ENCODE results near the gene AGBL2.

AGBL2 gene

DNA sequence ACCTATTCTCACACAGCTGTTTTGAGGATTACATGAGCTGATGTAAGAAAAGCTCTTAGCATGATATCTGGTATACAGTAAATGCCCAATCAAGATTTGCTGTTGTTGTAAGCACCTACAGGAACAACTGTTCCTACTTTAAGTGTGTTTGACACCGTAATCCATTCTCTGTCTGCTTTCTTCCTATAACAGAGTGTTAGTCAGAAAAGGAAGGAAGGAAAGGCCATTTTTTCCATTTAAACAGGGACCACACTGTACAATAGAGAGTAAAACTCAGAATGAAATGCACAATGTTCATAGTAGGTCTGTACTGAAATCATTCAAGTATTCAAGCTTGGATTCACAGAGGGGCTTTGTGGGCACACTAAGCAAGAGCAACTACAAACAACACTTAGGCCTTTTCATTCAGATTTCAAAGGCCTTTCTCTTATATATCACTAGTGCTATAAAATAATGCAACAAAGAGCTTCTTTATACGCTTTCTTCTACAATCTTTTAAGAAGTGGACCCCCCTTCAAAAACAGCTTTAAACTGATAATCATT lies 94.3 kb downstream of the AGBL2 start:
- DNase-seq, result no peak

DNA sequence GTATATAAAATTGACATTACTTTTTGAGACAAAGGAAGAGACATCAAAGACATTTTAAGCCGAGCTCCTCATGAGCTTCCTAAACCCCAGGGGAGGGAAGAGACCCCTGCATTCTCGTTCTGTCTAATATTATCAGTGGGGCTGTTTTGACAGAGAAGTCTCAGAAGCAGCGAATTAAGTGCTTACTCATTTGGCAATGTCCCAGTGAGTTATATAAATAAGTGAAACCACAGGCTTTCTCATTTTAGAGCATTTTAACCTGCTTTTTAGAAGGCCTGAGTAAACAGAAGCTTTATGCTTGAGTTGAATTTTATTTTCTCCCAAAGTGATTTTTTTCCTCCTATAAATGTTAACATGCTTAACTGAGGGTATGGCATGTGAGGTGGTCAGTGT lies 97.8 kb downstream of the AGBL2 start:
- no peak for DNase-seq

DNA sequence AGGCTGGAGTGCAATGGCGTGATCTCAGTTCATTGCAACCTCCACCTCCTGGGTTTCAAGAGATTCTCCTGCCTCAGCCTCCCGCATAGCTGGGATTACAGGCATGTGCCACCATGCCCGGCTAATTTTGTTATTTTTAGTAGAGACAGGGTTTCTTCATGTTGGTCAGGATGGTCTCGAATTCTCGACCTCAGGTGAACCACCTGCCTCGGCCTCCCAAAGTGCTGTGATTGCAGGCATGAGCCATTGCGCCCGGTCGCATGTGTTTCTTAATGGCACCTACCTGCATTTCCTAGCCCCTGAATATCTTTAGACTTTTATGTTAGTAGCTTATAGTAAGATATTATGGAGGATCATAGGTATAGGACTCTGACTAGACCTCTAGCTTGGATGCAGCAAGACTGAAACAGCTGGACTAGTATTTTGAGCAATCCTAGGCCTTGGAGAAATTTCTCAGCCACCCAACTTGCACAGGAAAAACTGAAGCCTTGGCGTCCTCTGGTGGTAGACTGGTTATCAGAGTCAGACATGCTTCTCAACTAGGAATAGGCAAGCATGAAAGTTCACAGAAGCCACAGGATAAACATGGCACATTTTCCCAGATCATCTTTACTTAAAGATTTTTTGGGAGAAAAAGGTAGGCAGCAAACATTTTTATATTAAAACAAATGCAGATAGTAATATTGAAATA lies 98.3 kb downstream of the AGBL2 start:
- DNase-seq, result no peak

DNA sequence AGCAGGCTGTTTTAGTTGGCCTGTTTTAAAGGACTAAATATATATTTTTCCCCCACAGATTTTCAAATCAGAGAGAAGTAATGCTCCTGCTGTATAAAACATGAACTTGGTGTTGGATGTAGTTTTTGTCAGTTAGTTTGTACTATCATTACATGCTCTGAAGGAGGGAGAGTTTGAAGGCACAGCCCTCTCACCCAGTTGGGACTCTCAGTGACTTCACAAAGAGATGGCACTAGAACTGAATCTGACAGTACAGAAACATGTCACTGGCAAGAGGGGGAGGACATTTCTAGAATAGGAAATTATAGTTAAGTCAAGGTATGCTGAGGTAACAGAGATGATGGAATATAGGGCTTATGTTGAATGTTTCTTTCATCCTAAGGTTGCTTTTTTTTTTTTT lies 99.9 kb downstream of the AGBL2 start:
- DNase-seq, result no peak

DNA sequence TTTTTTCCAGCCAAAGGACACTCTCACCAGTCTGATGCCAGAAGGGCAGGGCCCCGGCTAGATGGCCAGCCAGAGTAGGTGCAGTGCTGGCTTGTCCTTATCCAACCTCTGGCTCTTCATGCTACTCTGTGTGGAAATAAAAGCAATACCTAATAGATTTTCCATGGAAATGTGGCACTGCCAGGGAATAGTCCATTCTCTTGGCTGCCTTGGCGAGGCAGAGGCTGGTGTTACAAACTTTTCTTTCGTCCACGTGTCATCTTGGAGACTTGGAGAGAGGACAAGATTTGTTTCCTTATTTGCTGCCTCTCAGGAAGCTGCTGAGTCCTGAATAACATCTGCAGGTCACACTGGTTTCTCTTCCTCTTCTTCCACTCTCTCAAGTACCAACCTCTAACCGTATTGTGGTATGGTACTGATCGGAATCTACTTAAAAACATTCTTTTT lies 103.8 kb downstream of the AGBL2 start:
- no peak for DNase-seq

DNA sequence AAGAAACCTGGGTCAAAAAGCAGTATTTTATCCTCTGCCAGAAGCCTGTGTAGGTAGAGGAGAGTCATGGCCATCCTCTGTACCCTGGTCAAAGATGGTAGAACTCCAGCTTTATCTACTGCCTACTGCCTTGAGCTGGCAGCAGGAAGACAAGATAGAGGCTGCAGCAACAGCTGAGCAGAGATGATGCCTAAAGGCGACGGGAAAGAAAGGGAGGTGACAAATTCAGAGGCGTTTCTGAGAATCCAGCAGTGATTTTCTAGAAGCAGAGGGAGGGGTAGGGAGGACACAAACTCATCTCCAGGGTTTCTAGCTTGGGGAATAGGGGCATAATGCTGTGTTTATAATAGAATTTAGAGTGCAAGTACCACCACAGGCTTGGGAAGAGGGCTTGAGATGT lies 105.5 kb downstream of the AGBL2 start:
- DNase-seq, result no peak

Measured in NCI-H2081 treated with DMSO at 0.1 percent for 48 hours (cell line).